ENCODE measurements around the gene CLIP4.

DNA sequence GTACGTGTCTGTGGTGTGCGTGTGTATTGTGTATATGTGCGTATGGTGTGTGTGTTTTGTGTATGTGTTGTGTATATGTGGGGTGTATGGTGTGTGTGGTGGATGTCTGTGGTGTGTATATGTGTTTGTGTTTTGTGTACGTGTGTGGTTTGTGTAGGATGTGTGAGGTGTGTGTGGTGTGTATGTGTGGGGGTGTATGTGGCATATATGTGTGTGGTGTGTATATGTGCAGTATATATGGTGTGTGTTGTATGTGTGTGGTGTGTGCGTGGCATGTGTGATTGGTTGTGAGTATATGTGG lies 101.3 kb downstream of the CLIP4 start:
- TF ChIP-seq, protein P1, sequence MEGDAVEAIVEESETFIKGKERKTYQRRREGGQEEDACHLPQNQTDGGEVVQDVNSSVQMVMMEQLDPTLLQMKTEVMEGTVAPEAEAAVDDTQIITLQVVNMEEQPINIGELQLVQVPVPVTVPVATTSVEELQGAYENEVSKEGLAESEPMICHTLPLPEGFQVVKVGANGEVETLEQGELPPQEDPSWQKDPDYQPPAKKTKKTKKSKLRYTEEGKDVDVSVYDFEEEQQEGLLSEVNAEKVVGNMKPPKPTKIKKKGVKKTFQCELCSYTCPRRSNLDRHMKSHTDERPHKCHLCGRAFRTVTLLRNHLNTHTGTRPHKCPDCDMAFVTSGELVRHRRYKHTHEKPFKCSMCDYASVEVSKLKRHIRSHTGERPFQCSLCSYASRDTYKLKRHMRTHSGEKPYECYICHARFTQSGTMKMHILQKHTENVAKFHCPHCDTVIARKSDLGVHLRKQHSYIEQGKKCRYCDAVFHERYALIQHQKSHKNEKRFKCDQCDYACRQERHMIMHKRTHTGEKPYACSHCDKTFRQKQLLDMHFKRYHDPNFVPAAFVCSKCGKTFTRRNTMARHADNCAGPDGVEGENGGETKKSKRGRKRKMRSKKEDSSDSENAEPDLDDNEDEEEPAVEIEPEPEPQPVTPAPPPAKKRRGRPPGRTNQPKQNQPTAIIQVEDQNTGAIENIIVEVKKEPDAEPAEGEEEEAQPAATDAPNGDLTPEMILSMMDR (IDR thresholded peaks at IDR 0.05): no peak
- no peak for TF ChIP-seq POLR2A (IDR thresholded peaks at IDR 0.05)

Measured in uterus (tissue), 2 donors.